HepG2 (cell line): ENCODE results near the gene RGSL1. TPM values are rescaled to one million over a fixed set of nuclear protein-coding genes. Genes with fewer than 3 reads are reported as not detected.

Experiments used
- ATAC-seq: fragments of 200-7000 bp; cut with Tn5 transposase; 3 replicates; pipeline ENCODE4 v1.9.1; 2020; ENCODE audit warnings: mild to moderate bottlenecking, moderate library complexity
- BruUV-seq: library from RNA; stranded (reverse); fragments of 400-500 nt; replicated peaks from 2 replicates; lab custom pipeline; 2021; lab: Mats Ljungman, UMichigan
- CTCF ChIA-PET: fragments of 300-600 bp; formaldehyde crosslinking; extraction: SDS; loops from one replicate; lab custom pipeline; 2021; ENCODE audit warnings: low total read pairs, inconsistent platforms, low intra/inter-chr PET ratio; lab: Yijun Ruan, JAX
- POLR2A ChIA-PET: fragments of 350-600 bp; sonication (Branson Sonifier 250); formaldehyde crosslinking; loops from one replicate; lab custom pipeline; 2020; ENCODE audit warnings: antibody characterized with exemption, inconsistent platforms; lab: Yijun Ruan, JAX
- DNase-seq: peaks from one replicate; pipeline ENCODE4 v3.0.0-alpha.2; 2015; ENCODE audit warnings: low spot score
- FAIRE-seq: peaks from 3 replicates; lab custom pipeline; 2011; peaks lifted over from hg19 to GRCh38; lab: Jason Lieb, UNC
- H2AFZ ChIP-seq: one replicate; pipeline ENCODE4 v1.6.1; 2011; ENCODE audit warnings: low read length, inconsistent platforms
- H3K27ac ChIP-seq: fragments of 300-600 bp; 3 replicates; pipeline ENCODE4 v1.8.0; 2011; ENCODE audit warnings: mixed run types, mild to moderate bottlenecking, mixed read lengths, low read length, inconsistent platforms; ENCODE audit not compliant: insufficient read depth; ENCODE audit errors: extremely low read length
- H3K27me3 ChIP-seq, 2 experiments: fragments of 200-600 bp in 1 of 2; 2 replicates in 1 of 2; 3 replicates in 1 of 2; pipeline versions ENCODE4 v1.6.0 to v1.8.0; 2011; ENCODE audit warnings: low read length in 2 of 2, mild to moderate bottlenecking in 2 of 2, moderate library complexity in 2 of 2, inconsistent platforms in 1 of 2; ENCODE audit not compliant: insufficient read depth in 2 of 2, control insufficient read depth in 1 of 2
- H3K36me3 ChIP-seq, 2 experiments: fragments of 200-600 bp in 1 of 2; replicated peaks in 1 of 2; 2 replicates in 1 of 2; 3 replicates in 1 of 2; pipeline versions ENCODE4 v1.5.1 to v1.8.0; 2011; ENCODE audit warnings: low read length in 2 of 2, inconsistent platforms in 1 of 2; ENCODE audit not compliant: insufficient read depth in 2 of 2, control insufficient read depth in 1 of 2
- H3K4me1 ChIP-seq: 2 replicates; pipeline ENCODE4 v1.5.1; 2012; ENCODE audit warnings: low read length, inconsistent platforms; ENCODE audit not compliant: insufficient read depth
- H3K4me2 ChIP-seq: 2 replicates; pipeline ENCODE4 v1.6.0; 2011; ENCODE audit warnings: low read depth, low read length, inconsistent platforms
- H3K4me3 ChIP-seq, 3 experiments: fragments of 200-600 bp in 1 of 3; sonication (generic), shearing (Covaris generic) in 1 of 3; replicated peaks in 1 of 3; 2 replicates each; pipeline ENCODE4 v1.5.1; 2011 to 2016; ENCODE audit warnings: low read length in 3 of 3, inconsistent platforms in 2 of 3, low read depth in 2 of 3, mild to moderate bottlenecking in 2 of 3, control low read depth in 1 of 3, mixed read lengths in 1 of 3; ENCODE audit not compliant: insufficient read depth in 1 of 3
- H3K79me2 ChIP-seq: one replicate; pipeline ENCODE4 v1.6.1; 2011; ENCODE audit warnings: low read length, inconsistent platforms; ENCODE audit not compliant: insufficient read depth
- H3K9ac ChIP-seq: 2 replicates; pipeline ENCODE4 v1.6.0; 2011; ENCODE audit warnings: mild to moderate bottlenecking, low read depth, low read length, inconsistent platforms; ENCODE audit not compliant: insufficient read depth
- H3K9me3 ChIP-seq: 2 replicates; pipeline ENCODE4 v1.5.1; 2012; ENCODE audit warnings: mild to moderate bottlenecking, low read length
- H4K20me1 ChIP-seq: 2 replicates; pipeline ENCODE4 v1.6.0; 2011; ENCODE audit warnings: inconsistent platforms, mild to moderate bottlenecking, low read length, moderate library complexity; ENCODE audit not compliant: insufficient read depth
- FOXM1 ChIP-seq: sonication (generic); formaldehyde crosslinking; IDR thresholded peaks from 2 replicates; pipeline ENCODE4 v1.5.0; 2020; ENCODE audit warnings: missing genetic modification reagents
- FUBP1 ChIP-seq: sonication (generic); formaldehyde crosslinking; IDR thresholded peaks from 2 replicates; pipeline ENCODE4 v1.5.1; 2020; ENCODE audit warnings: missing genetic modification reagents, mild to moderate bottlenecking, borderline replicate concordance
- LRRFIP1 ChIP-seq: sonication (generic); formaldehyde crosslinking; conservative IDR thresholded peaks from 2 replicates; pipeline ENCODE4 v1.4.0; 2020; ENCODE audit warnings: missing genetic modification reagents
- NFIB ChIP-seq: sonication (generic); formaldehyde crosslinking; IDR thresholded peaks from 2 replicates; pipeline ENCODE4 v1.9.0; 2021; ENCODE audit warnings: missing genetic modification reagents, mild to moderate bottlenecking, borderline replicate concordance
- TBX3 ChIP-seq: fragments of 450-650 bp; IDR thresholded peaks from 2 replicates; pipeline ENCODE4 v1.6.1; 2017; ENCODE audit warnings: antibody characterized with exemption, mild to moderate bottlenecking, inconsistent platforms, borderline replicate concordance
- U2AF1 ChIP-seq: fragments of 200-400 bp; formaldehyde crosslinking; optimal IDR thresholded peaks from 2 replicates; pipeline ENCODE3; 2017; ENCODE audit warnings: mild to moderate bottlenecking, low read depth, low read length
- ZBTB39 ChIP-seq: sonication (generic); formaldehyde crosslinking; IDR thresholded peaks from 2 replicates; pipeline ENCODE4 v1.5.0; 2020; ENCODE audit warnings: missing genetic modification reagents
- ZIK1 ChIP-seq: sonication (generic); formaldehyde crosslinking; IDR thresholded peaks from 2 replicates; pipeline ENCODE4 v1.5.0; 2020; ENCODE audit warnings: mild to moderate bottlenecking, low read depth, missing genetic modification reagents, borderline replicate concordance
- ZNF205 ChIP-seq: IDR thresholded peaks from 2 replicates; pipeline ENCODE4 v1.6.1; 2018; ENCODE audit warnings: missing biosample characterization, missing genetic modification reagents
- ZNF589 ChIP-seq: sonication (generic); formaldehyde crosslinking; conservative IDR thresholded peaks from 2 replicates; pipeline ENCODE4 v1.8.0; 2022; ENCODE audit warnings: mild to moderate bottlenecking, moderate library complexity, missing genetic modification reagents
- ZNF619 ChIP-seq: sonication (generic); formaldehyde crosslinking; IDR thresholded peaks from 2 replicates; pipeline ENCODE4 v1.4.0; 2020; ENCODE audit warnings: mild to moderate bottlenecking, missing genetic modification reagents
- WGBS: methylation state at CpG from one replicate; pipeline ENCODE4 v1.1.6; 2017; ENCODE audit warnings: low lambda C conversion rate; 5-methylcytosine and 5-hydroxymethylcytosine counted together
- in situ Hi-C: cut with HindIII; loops from 2 replicates; pipeline ENCODE4 v1.10.0; 2017; ENCODE audit warnings: low pct_unique_long_range_greater_than_20kb; ENCODE audit not compliant: extremely low pct_ligation_motif_present
- intact Hi-C: fragments of 100-400 bp; cut with micrococcal nuclease; formaldehyde crosslinking; loops from one replicate; pipeline ENCODE4 v1.10.0; 2022; ENCODE audit not compliant: unreplicated experiment
- polyA plus RNA-seq, 8 experiments: library from polyadenylated mRNA; depleted of rRNA in 3 of 8; stranded (reverse) in 7 of 8; unstranded in 1 of 8; fragments of >200 nt; fragmentation: Illumina TruSeq in 4 of 8; extraction: Trizol in 4 of 8; gene quantifications; 2 replicates each; pipeline versions ENCODE4 v1.2.1 to v1.2.3, GENCODE V29; 2011 to 2016; ENCODE audit warnings: low read depth in 4 of 8, missing spikeins in 1 of 8, mixed read lengths in 1 of 8; ENCODE audit not compliant: insufficient read depth in 1 of 8
- total RNA-seq, 5 experiments: library from RNA; depleted of rRNA; stranded (reverse); fragments of >200 nt; fragmentation: Illumina TruSeq; extraction: Trizol; gene quantifications; 2 replicates each; pipeline ENCODE4 v1.2.3, GENCODE V29; 2016; ENCODE audit warnings: low read depth in 1 of 5

RGSL1 gene
- total and polyA plus RNA-seq, 2 of the 13 experiments (the other 11 are each of a cell fraction or from before 2014, with no cell fraction given): not detected

GRCh38 chr1:182603646-182604174 lies 153.8 kb downstream of the RGSL1 start:
- Histone ChIP-seq H4K20me1 (no peaks in the 10 kb centered on the region), H3K36me3 (no peaks in the 10 kb centered on the region), H2AFZ (no peak overlapping the region), H3K4me3 (no peak overlapping the region), H3K4me2 (no peak overlapping the region), H3K9me3 (no peaks in the 10 kb centered on the region), H3K27me3 (peaks cover 3 to 14% of the 10 kb centered on the region in 2 experiments; a peak in 3 of 5 replicates), H3K9ac (no peak overlapping the region), H3K79me2 (no peaks in the 10 kb centered on the region), H3K27ac (no peak overlapping the region), H3K4me1 (no peaks in the 10 kb centered on the region)
- in situ Hi-C loops (loop anchor here (5.0 kb wide), 1 partner anchor 184 kb away; the partner anchor contains the start of gene NPL), intact Hi-C loops (no loop called here)
- BruUV-seq: no TSS peak
- no peak for TF ChIP-seq U2AF1
- TF ChIP-seq ZBTB39 (CRISPR knock-in tag): no peak
- TF ChIP-seq NFIB (CRISPR knock-in tag): no peak
- no peak for TF ChIP-seq TBX3
- no peak for TF ChIP-seq ZNF589 (CRISPR knock-in tag)
- TF ChIP-seq ZIK1 (CRISPR knock-in tag): no peak
- TF ChIP-seq FUBP1 (CRISPR knock-in tag): no peak
- no peak for TF ChIP-seq LRRFIP1 (CRISPR knock-in tag)
- TF ChIP-seq ZNF619 (CRISPR knock-in tag): no peak
- TF ChIP-seq FOXM1 (CRISPR knock-in tag): no peak
- no peak for TF ChIP-seq ZNF205
- DNase-seq: no peak
- ChIA-PET CTCF (no interaction called here), POLR2A (no interaction called here)
- ATAC-seq: no peak
- 5% methylated on average over 11 of the region's 12 CpGs for WGBS
- FAIRE-seq: no peak
